ENCODE data around the gene TMEM236. TPM values are rescaled to one million over a fixed set of nuclear protein-coding genes. Genes with fewer than 3 reads are reported as not detected.

TMEM236 gene
- polyA plus RNA-seq, 2 of the 4 experiments (the other 2 are of a cell fraction), result 0.06 to 0.09 TPM

GRCh38 chr10:17790651-17791050, 38.6 kb downstream of the TMEM236 start:
- POLR2A ChIA-PET, result no interaction called here
- Histone ChIP-seq H3K4me1 (peaks cover 69% of the 10 kb centered on the region), H3K4me2 (no peak overlapping the region), H3K27ac (peak overlapping the region in 1 of 2 experiments; percentile 80; a peak in 3 of 6 replicates), H3K4me3 (no peak overlapping the region), H3K9me3 (no peaks in the 10 kb centered on the region)
- ATAC-seq (no peak), FAIRE-seq (no peak), DNase-seq (ENCODE audit: low read depth in 1 of 2, low spot score in 1 of 2) (no peak)
- CTCF ChIA-PET, result interaction anchor here (1.4 to 2.1 kb wide), 2 partner anchors 28 to 54 kb away, joined by 3 to 6 read pairs; no protein-coding TSS in a partner anchor
- TF ChIP-seq SREBF2 (IDR thresholded peaks at IDR 0.05), result no peak
- no peak for TF ChIP-seq BCL3 (IDR thresholded peaks at IDR 0.05)
- no peak for TF ChIP-seq HOXB13 (CRISPR knock-in tag; IDR thresholded peaks at IDR 0.05; ENCODE audit: low read depth)
- TF ChIP-seq FOXS1 (CRISPR knock-in tag; IDR thresholded peaks at IDR 0.05), result no peak
- no peak for TF ChIP-seq CHD2 (IDR thresholded peaks at IDR 0.05; ENCODE audit: low read length, partially characterized antibody)
- TF ChIP-seq NPAS2 (CRISPR knock-in tag; IDR thresholded peaks at IDR 0.05; ENCODE audit: borderline replicate concordance), result no peak
- TF ChIP-seq FOSL2 (IDR thresholded peaks at IDR 0.05), result no peak
- no peak for TF ChIP-seq FOSL2 (CRISPR knock-in tag; IDR thresholded peaks at IDR 0.05)
- TF ChIP-seq ELK1 (IDR thresholded peaks at IDR 0.05; ENCODE audit: low read depth, low read length), result no peak
- TF ChIP-seq HOXB5 (CRISPR knock-in tag; IDR thresholded peaks at IDR 0.05), result no peak
- TF ChIP-seq POLR2A (IDR thresholded peaks at IDR 0.05; ENCODE audit: low read length), result no peak
- no peak for TF ChIP-seq HOXA7 (CRISPR knock-in tag; IDR thresholded peaks at IDR 0.05)
- TF ChIP-seq CTCF (IDR thresholded peaks at IDR 0.05), result no peak
- no peak for TF ChIP-seq CEBPB (IDR thresholded peaks at IDR 0.05)
- TF ChIP-seq MYC (IDR thresholded peaks at IDR 0.05; ENCODE audit: borderline replicate concordance, low read length), result no peak
- no peak for TF ChIP-seq FOSB (CRISPR knock-in tag; IDR thresholded peaks at IDR 0.05)
- WGBS (ENCODE audit: missing lambda C conversion rate), result 82% methylated on average over 2 of the region's 2 CpGs

GRCh38 chr10:17792991-17793390, 41.0 kb downstream of the TMEM236 start:
- DNase-seq (ENCODE audit: low read depth in 1 of 2, low spot score in 1 of 2) (no peak), FAIRE-seq (peak; percentile 73), ATAC-seq (no peak)
- ChIA-PET POLR2A (interaction anchor here (0.7 kb wide), 1 partner anchor 668 kb away, joined by 3 read pairs; no protein-coding TSS in a partner anchor), CTCF (interaction anchor here (1.8 kb wide), 1 partner anchor 11 kb away, joined by 8 read pairs; no protein-coding TSS in a partner anchor)
- H3K4me3 ChIP-seq, result no peak overlapping the region
- peaks cover 48% of the 10 kb centered on the region for H3K4me1 ChIP-seq
- peak overlapping the region; percentile 73 to 80; a peak in 5 of 6 replicates for H3K27ac ChIP-seq
- H3K9me3 ChIP-seq, result no peaks in the 10 kb centered on the region; the same call in 2 of the 3 replicates
- TF ChIP-seq USF2 (IDR thresholded peaks at IDR 0.05) (no peak), SMC3 (IDR thresholded peaks at IDR 0.05) (no peak), NR3C1 (IDR thresholded peaks at IDR 0.05) (no peak), ATOH8 (CRISPR knock-in tag; IDR thresholded peaks at IDR 0.05; ENCODE audit: low read depth) (no peak), BCL3 (IDR thresholded peaks at IDR 0.05) (no peak), HOXB13 (CRISPR knock-in tag; IDR thresholded peaks at IDR 0.05; ENCODE audit: low read depth) (no peak), CHD4 (IDR thresholded peaks at IDR 0.05; ENCODE audit: borderline replicate concordance) (no peak), CBX8 (IDR thresholded peaks at IDR 0.05) (no peak), RNF2 (IDR thresholded peaks at IDR 0.05; ENCODE audit: borderline replicate concordance, low read depth) (no peak), POLR2AphosphoS2 (conservative IDR thresholded peaks at IDR 0.05; ENCODE audit: low read length) (no peak), EHMT2 (IDR thresholded peaks at IDR 0.05; ENCODE audit: low read depth) (no peak), HOXA7 (CRISPR knock-in tag; IDR thresholded peaks at IDR 0.05) (no peak), ZFP36 (IDR thresholded peaks at IDR 0.05; ENCODE audit: borderline replicate concordance, partially characterized antibody) (no peak), POLR2A (IDR thresholded peaks at IDR 0.05; ENCODE audit: low read length) (no peak), MAZ (IDR thresholded peaks at IDR 0.05; ENCODE audit: borderline replicate concordance, low read depth, low read length) (no peak), MAX (IDR thresholded peaks at IDR 0.05) (no peak), RFX5 (IDR thresholded peaks at IDR 0.05) (no peak)
- H3K4me2 ChIP-seq, result peak overlapping the region; percentile 65

Data from A549 (cell line).